ENCODE results near the gene SLFN11. TPM values are rescaled to one million over a fixed set of nuclear protein-coding genes. Genes with fewer than 3 reads are reported as not detected.
"Not testable (repeated sequence)": the region's sequence is repeated elsewhere in the genome, so short reads cannot be mapped to it uniquely, and the experiment has no call there.

The SLFN11 gene
- polyA plus RNA-seq (2013, experiment 1 of 2; ENCODE audit: insufficient read length) = 3.2 TPM
- 3.7 TPM for polyA plus RNA-seq (2013, experiment 2 of 2; ENCODE audit: insufficient read length)

- peak; percentile 72 for DNase-seq
Observed at GRCh38 chr17:35373534-35373983, at the start of gene SLFN11. SLFN11 (minus strand) TSS chr17:35373621; CDS start chr17:35363807, 9,814 bp downstream.

- DNase-seq = not testable (repeated sequence)
Observed at GRCh38 chr17:35421069-35421468, 47.6 kb upstream of the SLFN11 start.

DNA sequence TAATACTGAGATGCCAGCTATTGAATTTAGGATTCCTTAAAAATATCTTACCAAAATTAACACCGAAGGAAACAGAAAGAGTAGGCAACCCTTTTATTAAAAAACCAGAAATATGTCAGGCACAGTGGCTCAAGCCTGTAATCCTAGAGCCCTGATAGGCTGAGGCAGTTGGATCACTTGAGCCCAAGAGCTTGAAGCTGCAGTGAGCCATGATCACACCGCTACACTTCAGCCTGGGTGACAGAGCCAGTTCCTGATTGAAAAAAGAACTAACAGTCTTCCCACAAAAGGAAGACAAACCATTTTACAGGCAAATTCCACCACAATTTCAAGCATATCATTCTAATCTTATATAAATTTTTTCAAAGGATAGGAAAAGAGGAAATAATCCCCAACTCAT, 43.2 kb upstream of the SLFN11 start:
- no peak for DNase-seq

DNA sequence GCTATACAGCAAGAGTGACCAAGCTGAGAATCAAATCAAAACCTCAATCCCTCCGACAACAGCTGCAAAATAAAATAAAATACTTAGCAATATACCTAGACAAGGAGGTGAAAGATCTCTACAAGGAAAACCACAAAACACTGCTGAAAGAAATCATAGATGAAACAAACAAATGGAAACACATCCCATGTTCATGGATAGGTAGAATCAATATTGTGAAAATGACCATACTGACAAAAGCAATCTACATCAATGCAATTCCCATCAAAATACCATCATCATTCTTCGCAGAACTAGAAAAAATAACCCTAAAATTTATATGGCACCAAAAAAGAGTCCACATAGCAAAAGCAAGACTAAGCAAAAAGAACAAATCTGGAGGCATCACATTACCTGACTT, 41.3 kb upstream of the SLFN11 start:
- not testable (repeated sequence) for DNase-seq

GRCh38 chr17:35414247-35414646, 40.8 kb upstream of the SLFN11 start:
- DNase-seq = no peak

DNA sequence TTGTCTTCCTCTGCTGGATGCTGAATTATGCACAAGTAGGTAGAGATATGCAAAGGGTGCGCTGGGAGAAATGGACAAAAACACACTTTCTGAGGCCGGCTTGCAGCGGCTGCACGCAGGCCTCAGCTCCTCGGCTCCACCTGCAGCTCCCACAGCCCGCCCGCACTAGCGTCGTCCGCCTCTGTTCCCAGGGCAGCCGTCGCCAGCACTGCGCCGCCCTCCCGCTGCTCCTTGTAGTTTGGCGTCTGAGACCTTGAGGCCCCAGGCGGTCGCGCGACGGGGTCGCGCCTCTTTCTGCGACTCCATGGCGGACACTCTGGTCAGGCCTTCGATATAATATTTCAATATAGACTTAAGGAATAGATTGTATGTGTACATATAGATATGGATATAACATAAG, 34.1 kb upstream of the SLFN11 start:
- DNase-seq = no peak

- no peak for DNase-seq
Observed at GRCh38 chr17:35406568-35406967, 33.1 kb upstream of the SLFN11 start.

DNA sequence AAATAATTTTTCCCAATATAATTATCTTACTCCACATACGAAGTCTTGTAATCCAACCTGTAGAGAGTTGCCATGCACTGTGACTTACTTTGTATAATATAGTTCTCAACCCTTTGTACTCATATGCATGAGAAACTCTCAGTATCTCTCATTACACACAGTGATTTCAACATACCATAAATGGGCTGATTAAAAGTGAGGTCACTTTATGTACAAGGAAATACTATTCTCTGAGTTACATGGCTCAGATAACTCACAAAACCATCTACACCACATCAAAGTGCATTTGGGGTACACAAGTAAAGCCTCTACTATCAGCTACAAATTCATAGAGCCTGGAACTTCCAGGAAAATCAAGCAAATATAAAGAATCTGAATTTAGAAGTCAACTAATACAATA, 30.9 kb upstream of the SLFN11 start:
- DNase-seq = no peak

DNA sequence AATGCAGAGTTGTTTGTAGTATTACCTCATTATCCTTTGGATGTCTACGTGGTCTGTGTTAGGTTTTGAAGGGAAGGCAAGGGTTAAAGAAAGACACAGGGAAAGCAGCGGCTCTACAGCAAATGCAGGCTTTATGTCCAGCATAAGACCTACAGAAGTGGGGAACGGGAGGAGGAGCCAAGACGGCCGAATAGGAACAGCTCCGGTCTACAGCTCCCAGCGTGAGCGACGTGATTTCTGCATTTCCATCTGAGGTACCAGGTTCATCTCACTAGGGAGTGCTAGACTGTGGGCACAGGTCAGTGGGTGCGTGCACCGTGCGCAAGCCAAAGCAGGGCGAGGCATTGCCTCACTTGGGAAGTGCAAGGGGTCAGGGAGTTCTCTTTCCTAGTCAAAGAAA, 20.4 kb upstream of the SLFN11 start:
- not testable (repeated sequence) for DNase-seq

DNA sequence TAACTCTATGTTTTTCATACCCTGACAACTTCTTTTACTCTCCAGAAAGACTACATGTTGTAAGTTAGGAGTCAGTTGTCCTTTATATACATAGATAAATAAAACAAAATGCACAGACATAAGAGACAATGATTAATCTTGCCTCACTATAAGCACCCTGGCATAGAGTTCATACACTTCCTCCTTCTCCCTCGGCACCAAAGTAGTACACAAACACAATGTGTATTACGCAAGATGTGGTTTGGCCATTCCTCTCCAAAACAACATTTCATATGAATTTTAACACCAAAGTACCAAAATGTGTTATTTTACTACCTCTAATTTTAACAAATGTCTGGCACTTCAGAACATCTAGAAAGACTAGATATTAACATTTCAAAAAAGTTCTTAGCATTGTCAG, 17.2 kb upstream of the SLFN11 start:
- DNase-seq = no peak

- DNase-seq = no peak
Observed at GRCh38 chr17:35390156-35390555, 16.7 kb upstream of the SLFN11 start.

DNA sequence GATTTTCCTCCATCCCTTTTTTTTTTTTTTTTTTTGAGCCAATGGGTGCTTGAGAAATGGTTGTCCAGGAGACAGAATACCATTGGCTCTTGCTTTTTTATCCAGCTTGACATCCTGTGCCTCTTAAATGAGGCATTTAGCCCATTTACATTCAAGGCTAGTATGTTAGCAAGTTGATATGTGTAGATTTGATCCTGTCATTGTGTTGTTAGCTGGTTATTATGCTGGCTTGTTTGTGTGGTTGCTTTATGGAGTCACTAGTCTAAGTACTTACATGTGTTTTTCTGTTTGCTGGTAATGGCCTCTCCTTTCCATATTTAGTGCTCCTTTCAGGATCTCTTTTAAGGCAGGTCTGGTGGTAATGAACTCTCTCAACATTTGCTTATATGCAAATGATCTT, 14.1 kb upstream of the SLFN11 start:
- DNase-seq = no peak

DNA sequence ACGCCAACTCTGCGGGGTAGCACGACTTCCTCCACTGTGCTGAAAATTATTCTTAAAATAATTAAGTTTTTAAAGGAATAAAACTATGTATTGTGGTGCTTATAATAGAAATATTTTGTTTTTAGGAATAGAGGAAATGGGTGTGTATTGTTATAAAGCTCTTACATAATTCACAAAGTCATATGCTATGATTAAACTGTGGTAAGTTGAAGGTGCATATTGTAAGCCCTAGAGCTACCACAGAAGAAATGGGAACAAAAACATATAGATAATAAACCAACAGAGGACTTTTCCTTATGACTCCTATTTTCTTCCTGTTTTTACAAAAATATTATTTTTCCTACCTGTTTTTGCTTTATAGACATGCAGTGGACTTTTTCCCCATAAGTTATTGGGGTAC, 4.3 kb upstream of the SLFN11 start:
- no peak for DNase-seq

DNA sequence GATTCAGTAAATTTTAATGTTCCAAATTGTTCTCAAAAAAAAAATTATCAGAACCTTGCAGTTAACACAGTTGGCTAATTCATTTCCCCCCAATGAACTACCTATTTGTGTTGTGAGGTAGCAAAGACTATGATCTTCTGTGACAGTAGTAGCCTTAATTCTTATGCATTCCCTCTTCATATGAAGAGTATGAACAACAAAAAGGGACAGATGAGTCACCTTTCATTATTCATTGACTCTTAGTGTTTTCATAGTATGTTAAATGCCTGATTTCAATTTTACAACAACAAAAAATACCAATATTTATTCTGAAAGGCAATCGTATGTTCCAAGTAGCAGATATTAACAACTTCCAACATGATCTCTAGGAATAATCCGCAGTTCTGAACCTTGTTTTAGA, 3.6 kb upstream of the SLFN11 start:
- DNase-seq = no peak

- no peak for DNase-seq
Observed at GRCh38 chr17:35376245-35376644, 2.8 kb upstream of the SLFN11 start.

DNA sequence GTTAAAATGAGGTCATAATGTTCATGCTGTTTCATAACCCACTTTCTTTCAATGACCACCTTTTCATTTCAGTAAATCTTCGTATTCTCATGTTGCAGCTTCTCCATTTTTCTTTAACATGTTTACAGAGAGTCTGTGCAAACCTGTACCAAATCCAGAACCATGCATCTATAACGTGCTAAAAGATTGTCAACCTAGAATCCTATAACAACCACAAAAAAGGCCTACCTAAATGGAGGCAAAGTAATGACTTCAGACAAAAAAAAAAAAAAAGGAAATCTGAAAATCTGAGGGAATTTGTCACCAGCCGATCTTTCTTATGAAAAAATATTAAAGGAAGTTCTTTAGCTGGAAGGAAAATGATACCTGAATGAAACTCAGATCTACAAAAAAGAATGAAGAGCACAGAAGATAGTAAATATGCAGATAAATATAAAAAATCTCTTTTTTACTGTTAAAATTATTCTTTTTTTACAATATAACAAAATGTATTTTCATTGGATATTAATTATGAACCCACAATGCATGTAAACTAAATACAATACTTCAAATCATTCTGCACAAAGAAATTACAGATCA, 1.4 kb upstream of the SLFN11 start:
- no peak for DNase-seq

- peak; percentile 33 for DNase-seq
Observed at GRCh38 chr17:35373984-35374765, 754 bp upstream of the SLFN11 start.

DNA sequence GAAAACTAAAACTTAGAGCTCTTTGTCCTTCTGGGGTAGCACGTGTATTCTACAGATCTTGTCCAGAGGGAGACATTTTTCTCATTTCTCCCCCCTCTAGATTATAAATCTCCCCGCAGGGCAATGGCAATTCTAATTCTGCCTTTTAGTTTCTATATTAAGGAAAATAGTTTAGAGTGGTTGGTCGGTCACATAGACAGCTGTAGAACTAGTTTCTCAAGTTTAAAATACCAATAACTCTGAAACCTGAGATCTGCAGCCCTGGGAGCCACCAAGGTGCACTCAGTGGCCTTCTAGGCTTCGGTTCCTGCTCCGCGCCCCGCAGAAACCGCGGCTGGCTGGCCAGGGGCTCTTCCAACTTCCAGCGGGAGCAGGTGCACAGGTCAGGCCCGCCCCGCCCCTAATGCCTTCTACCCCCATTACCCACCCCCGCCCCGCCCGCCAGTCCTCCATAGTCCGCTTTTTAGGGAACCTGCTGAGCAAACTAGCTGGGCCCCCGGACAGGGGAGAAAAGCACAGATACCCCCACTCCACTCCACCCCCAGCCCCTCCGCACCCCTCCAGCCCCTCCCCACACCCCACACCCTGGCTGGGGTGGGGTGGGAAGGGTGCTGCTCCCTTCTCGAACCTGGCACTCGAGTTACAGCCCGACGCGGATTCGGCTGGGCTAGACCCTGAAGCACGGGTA, 431 bp downstream of the SLFN11 start:
- no peak for DNase-seq

DNA sequence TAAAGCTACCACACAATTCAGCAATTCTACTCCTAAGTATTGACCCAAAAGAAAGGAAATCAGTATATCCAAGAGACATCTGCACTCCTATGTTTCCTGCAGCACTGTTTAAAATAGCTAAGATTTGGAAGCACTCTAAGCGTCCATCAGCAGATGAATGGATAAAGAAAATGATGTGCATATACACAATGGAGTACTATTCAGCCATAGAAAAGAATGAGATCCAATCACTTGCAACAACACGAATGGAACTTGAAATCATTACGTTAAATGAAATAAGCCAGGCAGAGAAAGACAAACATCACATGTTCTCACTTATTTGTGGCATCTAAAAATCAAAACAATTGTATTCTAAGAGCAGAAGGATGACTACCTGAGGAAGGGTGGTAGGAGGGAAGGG, 1.5 kb downstream of the SLFN11 start:
- no peak for DNase-seq

- no peak for DNase-seq
Observed at GRCh38 chr17:35368081-35368830, 5.2 kb downstream of the SLFN11 start.

DNA sequence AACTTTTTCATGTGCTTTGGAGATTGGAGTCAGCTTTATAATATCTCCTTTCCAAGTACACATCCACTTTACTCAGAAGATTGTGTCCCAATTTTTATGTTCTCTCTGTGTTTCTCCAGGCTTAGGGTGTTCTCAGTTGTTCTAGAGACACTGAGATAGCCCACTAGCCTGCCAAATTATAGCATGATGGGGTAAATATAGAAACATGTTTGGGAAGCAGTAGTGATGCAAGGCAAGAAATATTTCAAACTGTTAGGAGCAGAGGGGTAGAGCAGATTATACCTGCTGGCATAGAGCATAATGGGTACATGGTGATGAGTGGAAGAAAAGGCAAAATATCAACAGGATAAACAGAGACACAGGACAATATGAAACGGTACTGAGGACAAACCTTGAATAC, 12.4 kb downstream of the SLFN11 start:
- DNase-seq = no peak

GRCh38 chr17:35359398-35359797, 14.0 kb downstream of the SLFN11 start:
- DNase-seq = no peak

- DNase-seq = no peak
Observed at GRCh38 chr17:35352284-35352683, 21.1 kb downstream of the SLFN11 start.

Data from fibroblast of skin of back (primary cell).